Activated T-helper 2 cell treated with anti-CD3 and anti-CD28 coated beads, Interferon-gamma antibody, Interleukin-2, Interleukin-4, amounts not matched to agents 10 μg/mL and 5 μg/mL and 100 μg/mL, durations not matched to agents 14 hours and 24 hours and 36 hours (primary cell): ENCODE measurements around the gene ANKRD13D. TPM values are rescaled to one million over a fixed set of nuclear protein-coding genes. Genes with fewer than 3 reads are reported as not detected.
A peak's percentile ranks its signal among the peaks of the same experiment; 100 is the strongest.

ENCODE experiments used
- DNase-seq: peaks from one replicate; pipeline ENCODE4 v3.0.0; 2021; ENCODE audit warnings: low spot score
- H3K27ac Mint-ChIP-seq: one replicate; pipeline ENCODE4 v1.8.0; 2021; ENCODE audit warnings: mixed read lengths
- H3K27me3 Mint-ChIP-seq: one replicate; pipeline ENCODE4 v1.8.0; 2021; ENCODE audit warnings: low read depth, mixed read lengths
- H3K36me3 Mint-ChIP-seq: one replicate; pipeline ENCODE4 v1.8.0; 2021; ENCODE audit warnings: low read depth, mixed read lengths
- H3K4me1 Mint-ChIP-seq: one replicate; pipeline ENCODE4 v1.8.0; 2021; ENCODE audit warnings: low read depth, mixed read lengths
- H3K4me3 Mint-ChIP-seq: one replicate; pipeline ENCODE4 v1.8.0; 2021; ENCODE audit warnings: low read depth, mild to moderate bottlenecking, moderate library complexity, mixed read lengths
- H3K9me3 Mint-ChIP-seq: one replicate; pipeline ENCODE4 v1.8.0; 2021; ENCODE audit warnings: mixed read lengths
- intact Hi-C: fragments of 100-400 bp; cut with micrococcal nuclease; formaldehyde crosslinking; loops from one replicate; pipeline ENCODE4 v1.15.1; 2023
- total RNA-seq: library from RNA; stranded (reverse); gene quantifications from 2 replicates; pipeline ENCODE4 v1.2.3, GENCODE V29; 2022

ANKRD13D gene
- total RNA-seq, 1 donor from 2014 or later, result 119 TPM

DNA sequence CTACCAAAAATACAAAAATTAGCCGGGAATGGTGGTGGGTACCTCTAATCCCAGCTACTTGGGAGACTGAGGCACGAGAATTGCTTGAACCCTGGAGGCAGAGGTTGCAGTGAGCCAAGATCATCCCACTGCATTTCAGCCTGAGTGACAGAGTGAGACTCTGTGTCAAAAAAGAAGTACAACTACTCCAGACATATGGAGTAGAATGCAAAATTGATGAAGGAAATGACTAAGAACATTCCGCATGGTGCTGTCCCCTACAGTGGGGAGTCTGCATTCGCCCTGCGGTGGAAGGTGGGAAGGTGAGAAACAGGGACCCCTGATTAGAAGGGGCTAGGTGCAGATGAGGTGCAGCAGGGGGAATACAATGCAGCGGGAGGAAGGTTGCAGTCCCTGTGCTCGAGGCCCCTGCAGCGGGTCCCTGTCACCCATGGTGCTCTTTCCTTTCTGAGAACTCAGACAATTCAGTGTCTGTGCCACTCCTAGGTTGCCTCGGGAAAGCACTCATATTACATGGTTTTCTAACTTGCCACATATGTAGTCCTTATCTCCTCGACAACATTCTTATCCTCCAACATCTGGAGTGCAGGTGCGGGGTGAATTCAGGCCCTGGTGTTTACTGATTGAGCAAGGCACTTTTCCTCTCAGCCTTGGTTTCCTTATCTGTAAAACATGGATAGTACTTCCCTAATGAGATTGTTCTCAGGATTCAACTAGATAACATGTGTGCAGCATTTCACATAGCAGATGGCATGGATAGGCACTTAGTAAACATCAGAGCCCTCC, 59.1 kb downstream of the ANKRD13D start:
- Mint-ChIP-seq H3K27ac (no peak overlapping the region), H3K27me3 (no peaks in the 10 kb centered on the region), H3K9me3 (no peaks in the 10 kb centered on the region), H3K36me3 (no peaks in the 10 kb centered on the region), H3K4me1 (peaks cover 30% of the 10 kb centered on the region), H3K4me3 (no peak overlapping the region)
- no peak for DNase-seq
- intact Hi-C loops, result no loop called here

DNA sequence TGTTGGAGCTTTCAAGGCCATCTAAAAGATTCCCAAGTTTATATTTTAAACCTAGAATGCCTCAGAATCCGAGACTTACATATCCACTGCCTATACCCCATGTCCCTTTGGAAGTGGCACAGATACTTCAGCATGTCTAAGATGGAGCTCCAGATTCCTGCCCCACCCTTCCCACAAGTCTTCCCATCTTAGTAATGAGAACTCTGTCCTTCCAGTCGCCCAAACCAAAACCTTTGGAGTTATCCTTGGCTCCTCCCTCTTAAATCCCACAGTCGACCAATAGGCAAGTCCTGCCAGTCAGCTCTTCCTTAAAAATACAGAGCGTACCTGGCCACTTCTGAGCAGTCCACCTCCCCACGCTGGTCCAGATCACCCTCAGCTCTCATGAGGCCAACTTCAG, 59.9 kb downstream of the ANKRD13D start:
- H3K4me1 Mint-ChIP-seq, result peaks cover 33% of the 10 kb centered on the region
- intact Hi-C loops, result no loop called here
- H3K4me3 Mint-ChIP-seq, result no peak overlapping the region
- H3K9me3 Mint-ChIP-seq, result no peaks in the 10 kb centered on the region
- H3K36me3 Mint-ChIP-seq, result no peaks in the 10 kb centered on the region
- DNase-seq, result no peak
- H3K27me3 Mint-ChIP-seq, result no peaks in the 10 kb centered on the region
- no peak overlapping the region for H3K27ac Mint-ChIP-seq

DNA sequence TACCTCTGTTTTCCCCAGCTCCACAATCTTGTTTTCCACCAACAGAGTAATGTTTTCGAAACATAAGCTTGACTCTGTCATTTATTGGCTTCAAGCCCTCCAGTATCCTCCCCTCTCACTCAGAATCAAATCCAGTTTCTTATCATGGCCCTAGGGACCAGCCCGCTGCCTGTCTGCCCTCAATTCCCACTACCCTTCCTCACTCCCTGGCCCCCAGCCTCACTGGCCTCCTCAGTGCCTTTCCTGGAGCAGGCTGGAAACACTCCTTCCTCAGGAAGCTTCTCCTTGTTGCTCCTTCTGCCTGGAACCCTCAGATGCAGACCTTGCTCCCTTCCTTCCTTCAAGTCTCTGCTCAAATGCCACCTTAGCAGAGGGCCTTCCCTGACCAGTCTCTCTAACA, 60.4 kb downstream of the ANKRD13D start:
- no peak for DNase-seq
- Mint-ChIP-seq H3K36me3 (no peaks in the 10 kb centered on the region), H3K27me3 (no peaks in the 10 kb centered on the region), H3K27ac (no peak overlapping the region), H3K9me3 (no peaks in the 10 kb centered on the region), H3K4me1 (peaks cover 34% of the 10 kb centered on the region), H3K4me3 (no peak overlapping the region)
- intact Hi-C loops, result no loop called here

DNA sequence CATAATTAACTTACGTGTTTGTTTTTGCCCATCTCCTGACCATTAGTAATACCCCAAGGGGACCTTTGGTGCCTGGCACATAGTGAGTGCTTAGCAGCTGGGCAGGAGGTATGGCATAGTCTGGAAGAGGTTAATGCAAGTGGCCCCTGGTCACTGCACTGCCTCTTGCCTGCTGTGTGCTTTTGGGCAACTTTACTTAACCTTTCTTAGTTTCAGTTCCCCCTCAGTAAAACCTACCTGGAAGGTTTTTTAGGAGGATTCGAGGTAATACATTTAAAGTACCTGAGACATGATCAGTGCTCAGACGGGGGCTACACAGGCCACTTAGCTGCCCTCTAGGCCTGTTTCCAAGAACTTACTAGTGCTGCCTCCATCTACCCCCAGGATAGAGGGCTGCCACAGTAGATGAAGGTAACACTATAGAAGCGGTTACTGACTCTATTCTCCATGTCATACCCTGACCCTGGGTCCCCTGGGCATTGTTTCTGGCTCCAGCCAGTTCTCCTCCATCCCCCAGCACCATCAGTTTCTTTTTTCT, 60.9 kb downstream of the ANKRD13D start:
- H3K4me3 Mint-ChIP-seq, result no peak overlapping the region
- H3K9me3 Mint-ChIP-seq, result no peaks in the 10 kb centered on the region
- peaks cover 35% of the 10 kb centered on the region for H3K4me1 Mint-ChIP-seq
- no peak for DNase-seq
- H3K27ac Mint-ChIP-seq, result no peak overlapping the region
- intact Hi-C loops, result loop anchor here (5.0 kb wide), 2 partner anchors 33 to 132 kb away; partner anchors contain the start of gene AIP
- no peaks in the 10 kb centered on the region for H3K27me3 Mint-ChIP-seq
- H3K36me3 Mint-ChIP-seq, result no peaks in the 10 kb centered on the region

DNA sequence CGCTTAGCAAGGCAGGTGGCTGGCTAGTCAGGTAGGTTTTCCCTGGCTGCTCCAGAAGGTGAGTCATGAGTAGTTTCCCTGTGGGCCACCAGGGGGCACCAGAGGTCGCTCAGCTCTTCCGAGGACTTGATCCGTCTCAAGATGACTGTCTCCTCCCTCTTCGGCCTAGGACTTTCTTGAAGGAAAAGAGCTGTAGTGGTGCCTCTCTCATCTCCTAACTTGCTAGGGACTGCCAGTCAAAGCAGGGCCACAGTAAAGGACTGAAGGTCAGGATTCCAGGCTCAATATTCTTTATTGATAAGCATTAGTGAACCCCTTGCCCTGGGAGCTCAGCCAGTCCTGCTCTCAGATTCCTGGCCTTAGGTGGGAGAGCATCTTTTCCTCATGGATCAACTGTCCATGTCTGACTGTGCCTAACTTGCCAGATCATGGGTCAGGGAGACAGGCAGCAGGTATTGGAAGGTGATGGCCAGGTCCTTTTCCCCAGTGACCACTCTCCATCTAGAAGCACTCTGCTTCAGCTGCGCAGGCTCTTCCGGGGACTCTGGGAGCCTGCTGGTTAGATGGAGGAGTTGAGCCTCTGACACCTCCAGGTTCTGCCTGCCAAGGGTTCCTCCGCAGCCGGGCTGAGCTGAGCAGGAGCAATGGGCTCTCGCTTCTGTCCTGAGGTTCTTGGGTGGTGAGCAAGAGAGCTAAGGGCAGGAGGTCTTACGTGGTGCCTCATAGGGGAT, 62.3 kb downstream of the ANKRD13D start:
- Mint-ChIP-seq H3K4me1 (peaks cover 31% of the 10 kb centered on the region), H3K4me3 (peak overlapping the region; percentile 69), H3K9me3 (no peaks in the 10 kb centered on the region), H3K36me3 (no peaks in the 10 kb centered on the region), H3K27me3 (no peaks in the 10 kb centered on the region), H3K27ac (peak overlapping the region; percentile 55)
- DNase-seq, result peak; percentile 51
- intact Hi-C loops, result loop anchor here (5.0 kb wide), 2 partner anchors 34 to 131 kb away; partner anchors contain the start of gene AIP

Other genes with a start within 250 kb of the ANKRD13D start
- 0.30 and 0.39 TPM in 2 replicates for gene RHOD, start 232.5 kb upstream of the ANKRD13D start, total RNA-seq
- 96.0 and 107 TPM in 2 replicates for gene KDM2A, start 170.0 kb upstream of the ANKRD13D start, total RNA-seq
- gene GRK2, start 22.8 kb upstream of the ANKRD13D start, total RNA-seq, result 282 and 287 TPM in 2 replicates
- 12.1 and 16.2 TPM in 2 replicates for gene SSH3, start 14.2 kb downstream of the ANKRD13D start, total RNA-seq
- 41.1 and 50.1 TPM in 2 replicates for gene POLD4, start 64.2 kb downstream of the ANKRD13D start, total RNA-seq
- 2.9 and 3.0 TPM in 2 replicates for gene CLCF1, start 84.3 kb downstream of the ANKRD13D start, total RNA-seq
- 32.1 and 34.1 TPM in 2 replicates for gene RAD9A, start 102.7 kb downstream of the ANKRD13D start, total RNA-seq
- 250 and 262 TPM in 2 replicates for gene PPP1CA, start 112.6 kb downstream of the ANKRD13D start, total RNA-seq
- 112 and 118 TPM in 2 replicates for gene TBC1D10C, start 114.8 kb downstream of the ANKRD13D start, total RNA-seq
- 0.51 and 0.68 TPM in 2 replicates for gene CARNS1, start 126.4 kb downstream of the ANKRD13D start, total RNA-seq
- 67.6 and 70.2 TPM in 2 replicates for gene RPS6KB2, start 139.2 kb downstream of the ANKRD13D start, total RNA-seq
- 89.8 and 94.4 TPM in 2 replicates for gene PTPRCAP, start 148.4 kb downstream of the ANKRD13D start, total RNA-seq
- gene CORO1B, start 154.2 kb downstream of the ANKRD13D start, total RNA-seq, result 177 and 186 TPM in 2 replicates
- not detected in 2 replicates for gene GPR152, start 163.4 kb downstream of the ANKRD13D start, total RNA-seq
- 0.73 and 1.0 TPM in 2 replicates for gene CABP4, start 166.1 kb downstream of the ANKRD13D start, total RNA-seq
- gene TMEM134, start 179.9 kb downstream of the ANKRD13D start, total RNA-seq, result 58.5 and 62.0 TPM in 2 replicates
- gene AIP, start 193.7 kb downstream of the ANKRD13D start, total RNA-seq, result 190 and 191 TPM in 2 replicates
- gene PITPNM1, start 216.1 kb downstream of the ANKRD13D start, total RNA-seq, result 118 and 120 TPM in 2 replicates
- 117 and 119 TPM in 2 replicates for gene CDK2AP2, start 218.9 kb downstream of the ANKRD13D start, total RNA-seq
- gene CABP2, start 234.1 kb downstream of the ANKRD13D start, total RNA-seq, result not detected in 2 replicates